Caco-2 (cell line): ENCODE results near the gene INSYN2B. TPM values are rescaled to one million over a fixed set of nuclear protein-coding genes. Genes with fewer than 3 reads are reported as not detected.

Experiments
- BruUV-seq: library from RNA; stranded (reverse); fragments of 400-500 nt; replicated peaks from 2 replicates; lab custom pipeline; 2021; lab: Mats Ljungman, UMichigan
- CTCF ChIA-PET: fragments of 300-600 bp; sonication (Branson Sonifier 250); formaldehyde crosslinking; loops from one replicate; lab custom pipeline; 2022; ENCODE audit warnings: antibody characterized with exemption; lab: Charles Lee
- POLR2A ChIA-PET: fragments of 300-600 bp; sonication (Branson Sonifier 250); formaldehyde crosslinking; loops from one replicate; lab custom pipeline; 2022; ENCODE audit warnings: antibody characterized with exemption; lab: Charles Lee
- DNase-seq, 2 experiments: peaks; one replicate each; pipeline versions ENCODE4 v3.0.0 to v3.0.0-alpha.2; 2020 to 2022
- H3K27me3 ChIP-seq: replicated peaks from 2 replicates; pipeline ENCODE4 v1.6.0; 2011; ENCODE audit warnings: low read length; ENCODE audit not compliant: control insufficient read depth, insufficient read depth
- H3K36me3 ChIP-seq: 2 replicates; pipeline ENCODE4 v1.5.1; 2011; ENCODE audit warnings: low read length; ENCODE audit not compliant: control insufficient read depth, insufficient read depth
- H3K4me1 ChIP-seq: fragments of 250-450 bp; sonication (Bioruptor Pico); 2 replicates; pipeline ENCODE4 v1.5.1; 2020; ENCODE audit warnings: mild to moderate bottlenecking
- H3K4me3 ChIP-seq: 2 replicates; pipeline ENCODE4 v1.5.1; 2011; ENCODE audit warnings: low read depth, mild to moderate bottlenecking, control low read depth, low read length
- H3K9me3 ChIP-seq: fragments of 250-450 bp; sonication (Bioruptor Pico); 2 replicates; pipeline ENCODE4 v1.5.1; 2020; ENCODE audit warnings: mild to moderate bottlenecking, moderate library complexity
- H3K27ac Mint-ChIP-seq: one replicate; pipeline ENCODE4 v1.8.0; 2022; ENCODE audit warnings: mixed read lengths; ENCODE audit not compliant: unreplicated experiment
- H3K27me3 Mint-ChIP-seq: one replicate; pipeline ENCODE4 v1.8.0; 2022; ENCODE audit warnings: mixed read lengths; ENCODE audit not compliant: insufficient read depth, unreplicated experiment
- H3K36me3 Mint-ChIP-seq: one replicate; pipeline ENCODE4 v1.8.0; 2022; ENCODE audit warnings: mild to moderate bottlenecking, mixed read lengths; ENCODE audit not compliant: insufficient read depth, unreplicated experiment
- H3K4me1 Mint-ChIP-seq: one replicate; pipeline ENCODE4 v1.8.0; 2022; ENCODE audit warnings: low read depth, mixed read lengths; ENCODE audit not compliant: unreplicated experiment
- H3K4me3 Mint-ChIP-seq: one replicate; pipeline ENCODE4 v1.8.0; 2022; ENCODE audit warnings: mild to moderate bottlenecking, moderate library complexity, mixed read lengths; ENCODE audit not compliant: unreplicated experiment
- H3K9me3 Mint-ChIP-seq: one replicate; pipeline ENCODE4 v1.8.0; 2022; ENCODE audit warnings: mixed read lengths; ENCODE audit not compliant: unreplicated experiment
- intact Hi-C: fragments of 100-400 bp; cut with micrococcal nuclease; formaldehyde crosslinking; loops from one replicate; pipeline ENCODE4 v1.10.0; 2022; ENCODE audit not compliant: unreplicated experiment
- total RNA-seq: library from RNA; stranded (reverse); gene quantifications from 2 replicates; pipeline ENCODE4 v1.2.3, GENCODE V29; 2022
- TF ChIP-seq, protein P1 (sequence below), 2 experiments: fragments of 200-600 bp in 1 of 2; IDR thresholded peaks; 1 replicate in 1 of 2; 2 replicates in 1 of 2; pipeline versions ENCODE4 v1.5.1 to v1.8.0; 2011 to 2022; ENCODE audit warnings: antibody characterized with exemption in 1 of 2, control low read depth in 1 of 2, inconsistent platforms in 1 of 2, low read depth in 1 of 2, low read length in 1 of 2, mild to moderate bottlenecking in 1 of 2, moderate library complexity in 1 of 2; ENCODE audit not compliant: insufficient read depth in 1 of 2, severe bottlenecking in 1 of 2, unreplicated experiment in 1 of 2

The INSYN2B gene
- total RNA-seq, 1 experiment from 2014 or later: not detected

DNA sequence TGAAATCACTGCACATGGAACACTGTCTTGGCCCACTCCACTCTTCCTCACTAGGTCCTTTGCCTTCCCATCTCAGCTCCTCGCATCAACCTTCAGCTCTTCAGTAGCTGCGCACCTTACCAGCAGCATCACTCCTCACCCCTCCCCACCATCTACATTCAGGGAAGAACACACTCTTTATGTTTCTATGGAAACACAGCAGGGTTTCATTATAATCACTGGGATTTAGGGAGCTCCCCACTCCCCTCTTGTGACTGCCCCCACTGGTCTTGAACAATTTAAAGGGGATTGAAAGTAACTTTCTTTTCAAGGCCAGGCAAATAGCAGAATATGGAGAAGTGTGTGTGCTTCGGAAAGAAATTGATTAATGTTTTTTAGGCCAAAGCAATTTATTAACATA, 111.2 kb downstream of the INSYN2B start:
- H3K27me3 Mint-ChIP-seq: peaks cover 9% of the 10 kb centered on the region
- intact Hi-C loops: no loop called here
- CTCF ChIA-PET: no interaction called here

DNA sequence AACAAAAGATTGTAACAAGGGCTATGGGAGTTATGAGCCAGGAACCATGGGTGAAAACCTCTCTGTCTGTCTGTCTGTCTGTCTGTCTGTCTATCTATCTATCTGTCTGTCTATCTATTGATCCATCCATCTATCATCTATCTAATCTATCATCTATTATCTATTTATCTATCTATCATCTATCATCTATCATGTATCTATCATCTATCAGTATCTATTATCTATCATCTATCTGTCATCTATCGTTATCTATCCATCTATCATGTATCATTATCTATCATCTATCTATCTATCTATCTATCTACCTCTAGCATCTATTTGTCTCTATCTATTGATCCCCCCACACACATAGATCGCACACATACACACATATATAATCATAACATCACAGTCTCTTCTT, 112.9 kb downstream of the INSYN2B start:
- no peaks in the 10 kb centered on the region for H3K36me3 ChIP-seq
- Mint-ChIP-seq H3K36me3 (no peaks in the 10 kb centered on the region), H3K9me3 (no peaks in the 10 kb centered on the region), H3K27me3 (peaks cover 9% of the 10 kb centered on the region), H3K4me3 (no peak overlapping the region), H3K4me1 (no peaks in the 10 kb centered on the region), H3K27ac (no peak overlapping the region)
- H3K4me3 ChIP-seq: no peak overlapping the region
- ChIA-PET CTCF (no interaction called here), POLR2A (no interaction called here)
- H3K9me3 ChIP-seq: no peaks in the 10 kb centered on the region
- DNase-seq: no peak
- intact Hi-C loops: no loop called here
- no TSS peak for BruUV-seq
- H3K27me3 ChIP-seq: no peaks in the 10 kb centered on the region
- H3K4me1 ChIP-seq: no peaks in the 10 kb centered on the region
- TF ChIP-seq, protein P1, sequence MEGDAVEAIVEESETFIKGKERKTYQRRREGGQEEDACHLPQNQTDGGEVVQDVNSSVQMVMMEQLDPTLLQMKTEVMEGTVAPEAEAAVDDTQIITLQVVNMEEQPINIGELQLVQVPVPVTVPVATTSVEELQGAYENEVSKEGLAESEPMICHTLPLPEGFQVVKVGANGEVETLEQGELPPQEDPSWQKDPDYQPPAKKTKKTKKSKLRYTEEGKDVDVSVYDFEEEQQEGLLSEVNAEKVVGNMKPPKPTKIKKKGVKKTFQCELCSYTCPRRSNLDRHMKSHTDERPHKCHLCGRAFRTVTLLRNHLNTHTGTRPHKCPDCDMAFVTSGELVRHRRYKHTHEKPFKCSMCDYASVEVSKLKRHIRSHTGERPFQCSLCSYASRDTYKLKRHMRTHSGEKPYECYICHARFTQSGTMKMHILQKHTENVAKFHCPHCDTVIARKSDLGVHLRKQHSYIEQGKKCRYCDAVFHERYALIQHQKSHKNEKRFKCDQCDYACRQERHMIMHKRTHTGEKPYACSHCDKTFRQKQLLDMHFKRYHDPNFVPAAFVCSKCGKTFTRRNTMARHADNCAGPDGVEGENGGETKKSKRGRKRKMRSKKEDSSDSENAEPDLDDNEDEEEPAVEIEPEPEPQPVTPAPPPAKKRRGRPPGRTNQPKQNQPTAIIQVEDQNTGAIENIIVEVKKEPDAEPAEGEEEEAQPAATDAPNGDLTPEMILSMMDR (IDR thresholded peaks at IDR 0.05; ENCODE audit: insufficient read depth in 1 of 2, low read depth in 1 of 2, low read length in 1 of 2, severe bottlenecking in 1 of 2, unreplicated experiment in 1 of 2): no peak

More for the DNA sequence above, 111.2 kb downstream of the INSYN2B start:
- H3K4me1 ChIP-seq: no peaks in the 10 kb centered on the region
- Mint-ChIP-seq H3K4me1 (no peaks in the 10 kb centered on the region), H3K36me3 (no peaks in the 10 kb centered on the region), H3K4me3 (no peak overlapping the region), H3K27ac (no peak overlapping the region), H3K9me3 (no peaks in the 10 kb centered on the region)
- DNase-seq: no peak
- POLR2A ChIA-PET: no interaction called here
- H3K4me3 ChIP-seq: no peak overlapping the region
- no TSS peak for BruUV-seq
- H3K9me3 ChIP-seq: no peaks in the 10 kb centered on the region
- H3K27me3 ChIP-seq: no peaks in the 10 kb centered on the region; the same call in 1 of the 2 replicates
- TF ChIP-seq, protein P1 (IDR thresholded peaks at IDR 0.05; ENCODE audit: insufficient read depth in 1 of 2, low read depth in 1 of 2, low read length in 1 of 2, severe bottlenecking in 1 of 2, unreplicated experiment in 1 of 2): no peak
- H3K36me3 ChIP-seq: no peaks in the 10 kb centered on the region

DNA sequence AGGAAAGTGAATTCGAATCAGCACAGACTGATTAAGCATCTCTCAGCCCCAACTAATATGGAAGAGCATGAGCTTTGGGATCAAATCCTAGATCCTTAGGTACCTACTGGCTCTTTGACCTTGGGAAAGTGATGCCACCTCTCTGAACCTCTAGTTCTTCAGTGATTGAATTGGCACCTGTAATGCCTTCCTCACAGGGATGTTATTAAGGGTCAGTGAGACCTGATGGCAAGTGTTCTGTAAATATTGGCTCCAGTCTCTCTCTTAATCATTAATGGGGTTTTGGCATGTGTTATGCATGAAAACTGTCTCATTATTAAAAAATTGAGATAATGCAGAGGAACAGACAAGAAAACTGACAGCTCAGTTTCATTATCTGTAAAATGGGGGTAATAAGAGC, 115.8 kb downstream of the INSYN2B start:
- no peak overlapping the region for H3K4me3 Mint-ChIP-seq
- intact Hi-C loops: no loop called here
- no peaks in the 10 kb centered on the region for H3K4me1 ChIP-seq
- CTCF ChIA-PET: no interaction called here
- no peaks in the 10 kb centered on the region for H3K9me3 ChIP-seq
- H3K4me3 ChIP-seq: no peak overlapping the region
- H3K9me3 Mint-ChIP-seq: no peaks in the 10 kb centered on the region
- H3K4me1 Mint-ChIP-seq: no peaks in the 10 kb centered on the region
- no peaks in the 10 kb centered on the region for H3K36me3 Mint-ChIP-seq
- H3K36me3 ChIP-seq: no peaks in the 10 kb centered on the region
- TF ChIP-seq, protein P1 (IDR thresholded peaks at IDR 0.05; ENCODE audit: insufficient read depth in 1 of 2, low read depth in 1 of 2, low read length in 1 of 2, severe bottlenecking in 1 of 2, unreplicated experiment in 1 of 2): no peak
- POLR2A ChIA-PET: no interaction called here
- DNase-seq: no peak
- peaks cover 4% of the 10 kb centered on the region for H3K27me3 Mint-ChIP-seq
- no peak overlapping the region for H3K27ac Mint-ChIP-seq
- no TSS peak for BruUV-seq
- no peaks in the 10 kb centered on the region for H3K27me3 ChIP-seq
